ENCODE results near the gene EEPD1.
"Not testable (repeated sequence)": the region's sequence is repeated elsewhere in the genome, so short reads cannot be mapped to it uniquely, and the experiment has no call there.

The EEPD1 gene

GRCh38 chr7:36243356-36243755 lies 90.3 kb downstream of the EEPD1 start:
- DNase-seq; intact Hi-C loops (cut with DNase I): not testable (repeated sequence)

- intact Hi-C loops (cut with DNase I): not testable (repeated sequence)
Observed at GRCh38 chr7:36244001-36244400, 90.9 kb downstream of the EEPD1 start.

GRCh38 chr7:36244429-36244828 lies 91.4 kb downstream of the EEPD1 start:
- intact Hi-C loops (cut with DNase I): no loop called here
- no peak for DNase-seq

More at GRCh38 chr7:36244001-36244400, 90.9 kb downstream of the EEPD1 start:
- DNase-seq: not testable (repeated sequence)

- intact Hi-C loops (cut with DNase I): no loop called here
- DNase-seq: no peak
Observed at GRCh38 chr7:36245684-36246299, 92.7 kb downstream of the EEPD1 start.

- DNase-seq: no peak
- intact Hi-C loops (cut with DNase I): no loop called here
Observed at GRCh38 chr7:36249091-36249490, 96.0 kb downstream of the EEPD1 start.

- DNase-seq: no peak
- intact Hi-C loops (cut with DNase I): no loop called here
Observed at GRCh38 chr7:36253699-36254098, 100.6 kb downstream of the EEPD1 start.

- peak in 6 of 10 donors; percentile 31 to 91 (median 70) for DNase-seq
- intact Hi-C loops (cut with DNase I): not testable (repeated sequence)
Observed at GRCh38 chr7:36258510-36259259, 105.6 kb downstream of the EEPD1 start.

- DNase-seq: no peak
- intact Hi-C loops (cut with DNase I): loop anchor here (5.0 kb wide), 1 partner anchor 53 kb away; no protein-coding TSS in a partner anchor
Observed at GRCh38 chr7:36260481-36260880, 107.4 kb downstream of the EEPD1 start.

GRCh38 chr7:36261019-36261754 lies 108.1 kb downstream of the EEPD1 start:
- intact Hi-C loops (cut with DNase I): loop anchor here (5.0 kb wide), 1 partner anchor 54 kb away; no protein-coding TSS in a partner anchor
- no peak for DNase-seq

- DNase-seq: no peak
- intact Hi-C loops (cut with DNase I): loop anchor here (5.0 kb wide), 1 partner anchor 55 kb away; no protein-coding TSS in a partner anchor
Observed at GRCh38 chr7:36262309-36263094, 109.4 kb downstream of the EEPD1 start.

- intact Hi-C loops (cut with DNase I): loop anchor here (5.0 kb wide), 1 partner anchor 56 kb away; no protein-coding TSS in a partner anchor
- DNase-seq: no peak
Observed at GRCh38 chr7:36263095-36263484, 110.0 kb downstream of the EEPD1 start.

- intact Hi-C loops (cut with DNase I): loop anchor here (5.0 kb wide), 1 partner anchor 57 kb away; no protein-coding TSS in a partner anchor
- DNase-seq: no peak
Observed at GRCh38 chr7:36264123-36264801, 111.2 kb downstream of the EEPD1 start.

- DNase-seq: no peak
- intact Hi-C loops (cut with DNase I): loop anchor here (5.0 kb wide), 1 partner anchor 58 kb away; no protein-coding TSS in a partner anchor
Observed at GRCh38 chr7:36264913-36265516, 112.0 kb downstream of the EEPD1 start.

- intact Hi-C loops (cut with DNase I): no loop called here
- DNase-seq: no peak
Observed at GRCh38 chr7:36265680-36266079, 112.6 kb downstream of the EEPD1 start.

GRCh38 chr7:36266190-36266589 lies 113.1 kb downstream of the EEPD1 start:
- intact Hi-C loops (cut with DNase I): no loop called here
- no peak for DNase-seq

GRCh38 chr7:36266683-36267082 lies 113.6 kb downstream of the EEPD1 start:
- DNase-seq: no peak
- intact Hi-C loops (cut with DNase I): no loop called here

GRCh38 chr7:36272211-36272566 lies 119.1 kb downstream of the EEPD1 start:
- DNase-seq: no peak
- intact Hi-C loops (cut with DNase I): no loop called here

GRCh38 chr7:36272567-36273269 lies 119.7 kb downstream of the EEPD1 start:
- DNase-seq: no peak
- intact Hi-C loops (cut with DNase I): no loop called here

- DNase-seq: no peak
- intact Hi-C loops (cut with DNase I): no loop called here
Observed at GRCh38 chr7:36273836-36274235, 120.8 kb downstream of the EEPD1 start.
